ENCODE data around the gene NLGN1. TPM values are rescaled to one million over a fixed set of nuclear protein-coding genes. Genes with fewer than 3 reads are reported as not detected.

NLGN1 gene
- total and polyA plus RNA-seq, 2 of the 13 experiments (the other 11 are each of a cell fraction or from before 2014, with no cell fraction given) = not detected

DNA sequence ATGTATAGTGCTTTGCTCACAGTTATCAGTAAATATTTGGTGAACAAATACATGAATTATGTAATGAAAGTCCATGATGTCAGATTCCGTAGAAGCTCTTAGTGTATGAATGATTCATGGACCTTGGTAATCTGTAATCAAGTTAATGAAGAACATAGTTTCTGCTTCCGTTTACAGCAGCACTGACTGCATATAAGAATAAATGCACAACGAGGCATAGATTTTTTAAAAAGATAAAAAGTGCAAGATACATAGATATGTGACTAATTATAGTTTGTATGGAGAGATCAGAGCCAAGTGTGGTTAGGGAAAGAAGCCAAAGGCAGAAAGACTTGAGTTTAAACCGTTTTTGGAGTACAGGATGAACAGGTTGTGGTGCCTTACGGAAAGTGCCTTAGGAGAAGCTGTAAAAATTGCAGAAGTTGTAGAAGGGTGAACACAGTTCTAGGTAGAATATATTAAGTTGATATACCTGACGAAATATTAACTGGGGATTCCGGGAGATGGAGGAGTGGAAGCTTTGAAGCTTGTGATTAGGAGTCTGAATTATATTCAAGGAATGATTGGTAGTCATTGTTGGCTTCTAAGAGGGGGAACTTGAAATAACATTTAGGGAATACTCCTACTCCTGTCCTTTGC lies 293.1 kb downstream of the NLGN1 start:
- DNase-seq (ENCODE audit: low spot score) (no peak), ATAC-seq (no peak), FAIRE-seq (no peak)
- Histone ChIP-seq H3K79me2 (ENCODE audit: insufficient read depth, low read length) (no peaks in the 10 kb centered on the region), H3K27ac (ENCODE audit: extremely low read length, insufficient read depth, low read length) (no peak overlapping the region), H3K4me2 (ENCODE audit: low read depth, low read length) (no peak overlapping the region), H4K20me1 (ENCODE audit: insufficient read depth, low read length) (no peaks in the 10 kb centered on the region), H3K9ac (ENCODE audit: insufficient read depth, low read depth, low read length) (no peak overlapping the region), H3K9me3 (ENCODE audit: low read length) (no peaks in the 10 kb centered on the region), H2AFZ (ENCODE audit: low read length) (no peak overlapping the region), H3K4me1 (ENCODE audit: insufficient read depth, low read length) (no peaks in the 10 kb centered on the region), H3K4me3 (replicated peaks in 1 of 3; ENCODE audit: insufficient read depth in 1 of 3, low read depth in 2 of 3, low read length in 3 of 3) (no peak overlapping the region), H3K27me3 (ENCODE audit: control insufficient read depth in 1 of 2, insufficient read depth in 2 of 2, low read length in 2 of 2) (no peaks in the 10 kb centered on the region), H3K36me3 (replicated peaks in 1 of 2; ENCODE audit: control insufficient read depth in 1 of 2, insufficient read depth in 2 of 2, low read length in 2 of 2) (no peaks in the 10 kb centered on the region)
- ChIA-PET POLR2A (no interaction called here), CTCF (ENCODE audit: low intra/inter-chr PET ratio, low total read pairs) (no interaction called here)
- TF ChIP-seq ZNF883 (CRISPR knock-in tag; IDR thresholded peaks at IDR 0.05; ENCODE audit: not compliant biosample characterization) (no peak), DBP (CRISPR knock-in tag; IDR thresholded peaks at IDR 0.05; ENCODE audit: not compliant biosample characterization) (no peak), ZSCAN25 (CRISPR knock-in tag; IDR thresholded peaks at IDR 0.05) (no peak), ZBTB1 (CRISPR knock-in tag; IDR thresholded peaks at IDR 0.05; ENCODE audit: borderline replicate concordance) (no peak), ZNF788 (CRISPR knock-in tag; IDR thresholded peaks at IDR 0.05; ENCODE audit: borderline replicate concordance) (no peak), PRMT3 (CRISPR knock-in tag; IDR thresholded peaks at IDR 0.05; ENCODE audit: borderline replicate concordance, low read depth) (no peak), POLR2AphosphoS2 (IDR thresholded peaks at IDR 0.05; ENCODE audit: low read depth, low read length) (no peak), NFKBIZ (CRISPR knock-in tag; IDR thresholded peaks at IDR 0.05) (no peak), ARNT (IDR thresholded peaks at IDR 0.05) (no peak), ZNF124 (CRISPR knock-in tag; IDR thresholded peaks at IDR 0.05) (no peak), ZNF382 (CRISPR knock-in tag; IDR thresholded peaks at IDR 0.05; ENCODE audit: borderline replicate concordance) (no peak), NFE2L1 (CRISPR knock-in tag; IDR thresholded peaks at IDR 0.05; ENCODE audit: borderline replicate concordance) (no peak), POLR2A (IDR thresholded peaks at IDR 0.05; ENCODE audit: insufficient read depth in 1 of 2, low read depth in 2 of 2, low read length in 2 of 2) (no peak), ELF3 (CRISPR knock-in tag; IDR thresholded peaks at IDR 0.05) (no peak)
- TF ChIP-seq, protein P1, sequence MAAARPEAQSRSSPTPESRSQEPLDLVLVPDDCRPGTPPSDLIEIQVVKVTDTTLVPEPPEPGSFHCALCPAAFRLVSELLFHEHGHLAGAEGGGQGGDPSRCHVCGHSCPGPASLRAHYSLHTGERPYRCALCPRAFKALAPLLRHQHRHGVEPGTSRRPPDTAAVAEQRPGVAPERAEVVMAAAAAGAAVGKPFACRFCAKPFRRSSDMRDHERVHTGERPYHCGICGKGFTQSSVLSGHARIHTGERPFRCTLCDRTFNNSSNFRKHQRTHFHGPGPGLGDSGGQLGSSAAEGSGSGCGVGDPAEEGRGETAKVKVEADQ (CRISPR knock-in tag; IDR thresholded peaks at IDR 0.05; ENCODE audit: borderline replicate concordance) = no peak
- TF ChIP-seq, protein P2, sequence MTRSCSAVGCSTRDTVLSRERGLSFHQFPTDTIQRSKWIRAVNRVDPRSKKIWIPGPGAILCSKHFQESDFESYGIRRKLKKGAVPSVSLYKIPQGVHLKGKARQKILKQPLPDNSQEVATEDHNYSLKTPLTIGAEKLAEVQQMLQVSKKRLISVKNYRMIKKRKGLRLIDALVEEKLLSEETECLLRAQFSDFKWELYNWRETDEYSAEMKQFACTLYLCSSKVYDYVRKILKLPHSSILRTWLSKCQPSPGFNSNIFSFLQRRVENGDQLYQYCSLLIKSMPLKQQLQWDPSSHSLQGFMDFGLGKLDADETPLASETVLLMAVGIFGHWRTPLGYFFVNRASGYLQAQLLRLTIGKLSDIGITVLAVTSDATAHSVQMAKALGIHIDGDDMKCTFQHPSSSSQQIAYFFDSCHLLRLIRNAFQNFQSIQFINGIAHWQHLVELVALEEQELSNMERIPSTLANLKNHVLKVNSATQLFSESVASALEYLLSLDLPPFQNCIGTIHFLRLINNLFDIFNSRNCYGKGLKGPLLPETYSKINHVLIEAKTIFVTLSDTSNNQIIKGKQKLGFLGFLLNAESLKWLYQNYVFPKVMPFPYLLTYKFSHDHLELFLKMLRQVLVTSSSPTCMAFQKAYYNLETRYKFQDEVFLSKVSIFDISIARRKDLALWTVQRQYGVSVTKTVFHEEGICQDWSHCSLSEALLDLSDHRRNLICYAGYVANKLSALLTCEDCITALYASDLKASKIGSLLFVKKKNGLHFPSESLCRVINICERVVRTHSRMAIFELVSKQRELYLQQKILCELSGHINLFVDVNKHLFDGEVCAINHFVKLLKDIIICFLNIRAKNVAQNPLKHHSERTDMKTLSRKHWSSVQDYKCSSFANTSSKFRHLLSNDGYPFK (CRISPR knock-in tag; IDR thresholded peaks at IDR 0.05; ENCODE audit: borderline replicate concordance) = no peak
- TF ChIP-seq, protein P3, sequence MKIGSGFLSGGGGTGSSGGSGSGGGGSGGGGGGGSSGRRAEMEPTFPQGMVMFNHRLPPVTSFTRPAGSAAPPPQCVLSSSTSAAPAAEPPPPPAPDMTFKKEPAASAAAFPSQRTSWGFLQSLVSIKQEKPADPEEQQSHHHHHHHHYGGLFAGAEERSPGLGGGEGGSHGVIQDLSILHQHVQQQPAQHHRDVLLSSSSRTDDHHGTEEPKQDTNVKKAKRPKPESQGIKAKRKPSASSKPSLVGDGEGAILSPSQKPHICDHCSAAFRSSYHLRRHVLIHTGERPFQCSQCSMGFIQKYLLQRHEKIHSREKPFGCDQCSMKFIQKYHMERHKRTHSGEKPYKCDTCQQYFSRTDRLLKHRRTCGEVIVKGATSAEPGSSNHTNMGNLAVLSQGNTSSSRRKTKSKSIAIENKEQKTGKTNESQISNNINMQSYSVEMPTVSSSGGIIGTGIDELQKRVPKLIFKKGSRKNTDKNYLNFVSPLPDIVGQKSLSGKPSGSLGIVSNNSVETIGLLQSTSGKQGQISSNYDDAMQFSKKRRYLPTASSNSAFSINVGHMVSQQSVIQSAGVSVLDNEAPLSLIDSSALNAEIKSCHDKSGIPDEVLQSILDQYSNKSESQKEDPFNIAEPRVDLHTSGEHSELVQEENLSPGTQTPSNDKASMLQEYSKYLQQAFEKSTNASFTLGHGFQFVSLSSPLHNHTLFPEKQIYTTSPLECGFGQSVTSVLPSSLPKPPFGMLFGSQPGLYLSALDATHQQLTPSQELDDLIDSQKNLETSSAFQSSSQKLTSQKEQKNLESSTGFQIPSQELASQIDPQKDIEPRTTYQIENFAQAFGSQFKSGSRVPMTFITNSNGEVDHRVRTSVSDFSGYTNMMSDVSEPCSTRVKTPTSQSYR (CRISPR knock-in tag; IDR thresholded peaks at IDR 0.05; ENCODE audit: borderline replicate concordance) = no peak
- intact Hi-C loops (cut with micrococcal nuclease; ENCODE audit: unreplicated experiment) (no loop called here), in situ Hi-C loops (cut with HindIII; ENCODE audit: extremely low pct_ligation_motif_present, low pct_unique_long_range_greater_than_20kb) (no loop called here)
- 9% methylated on average over 7 of the region's 7 CpGs for WGBS (ENCODE audit: low lambda C conversion rate)
- no TSS peak for BruUV-seq (replicated peaks)
